Measurements from ENCODE around the gene LRBA. TPM values are rescaled to one million over a fixed set of nuclear protein-coding genes. Genes with fewer than 3 reads are reported as not detected.

LRBA gene
- total and polyA plus RNA-seq, 2 of the 4 experiments (the other 2 are of a cell fraction) = 10.2 to 51.6 TPM

DNA sequence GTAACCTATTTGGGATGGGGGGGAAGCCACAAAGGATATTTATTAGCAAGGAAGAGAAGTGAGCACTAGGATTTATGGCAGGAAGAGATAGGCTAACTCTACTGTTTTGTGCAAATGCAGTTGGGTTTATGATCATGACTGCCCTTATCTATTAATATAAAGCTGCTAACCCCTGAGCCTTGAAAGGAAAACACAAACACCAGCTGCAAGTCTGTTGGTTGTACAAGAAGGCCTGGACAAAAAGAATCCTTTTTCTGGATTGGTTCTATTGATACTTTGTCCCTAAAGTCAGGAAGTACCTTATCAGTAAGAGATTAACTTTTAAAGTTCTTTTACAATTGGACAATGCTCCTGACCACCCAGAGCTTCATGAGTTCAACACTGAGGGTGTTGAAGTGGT lies 188.8 kb downstream of the LRBA start:
- Histone ChIP-seq H3K56ac (ENCODE audit: extremely low read depth, insufficient read depth, low read length) (no peak overlapping the region), H3K79me1 (ENCODE audit: low read depth in 1 of 2, low read length in 2 of 2) (no peaks in the 10 kb centered on the region), H4K91ac (ENCODE audit: insufficient read depth, low read depth, low read length) (no peak overlapping the region), H3K4me2 (ENCODE audit: low read depth, low read length) (no peak overlapping the region), H3K4me1 (ENCODE audit: control insufficient read depth, insufficient read depth, low read length) (peaks cover 3% of the 10 kb centered on the region; the same call in 1 of the 2 replicates), H3K27ac (ENCODE audit: insufficient read depth, low read length) (no peak overlapping the region), H3K27me3 (ENCODE audit: control insufficient read depth, insufficient read depth, low read length) (no peaks in the 10 kb centered on the region), H2AFZ (replicated peaks; ENCODE audit: low read length, poor library complexity) (no peak overlapping the region), H3K9me3 (ENCODE audit: control insufficient read depth, insufficient read depth, low read length) (no peaks in the 10 kb centered on the region), H2BK120ac (ENCODE audit: low read depth, low read length) (no peak overlapping the region), H3K9ac (ENCODE audit: low read depth, low read length) (no peak overlapping the region), H4K8ac (ENCODE audit: low read depth in 2 of 2, low read length in 2 of 2) (no peak overlapping the region), H3K23ac (ENCODE audit: low read depth, low read length) (no peak overlapping the region), H2AK5ac (ENCODE audit: low read depth, low read length) (no peak overlapping the region), H2BK5ac (ENCODE audit: low read depth, low read length, poor library complexity, severe bottlenecking) (no peak overlapping the region), H2BK15ac (ENCODE audit: low read depth, low read length) (no peak overlapping the region), H3K36me3 (ENCODE audit: control insufficient read depth, insufficient read depth, low read length) (0 out of 2 replicates have a peak, but pooled peaks cover 2% of the 10 kb centered on the region), H3K18ac (ENCODE audit: low read depth, low read length) (no peak overlapping the region), H4K5ac (ENCODE audit: low read depth, low read length) (no peak overlapping the region), H3K14ac (replicated peaks; ENCODE audit: low read depth, low read length) (no peak overlapping the region), H4K20me1 (ENCODE audit: insufficient read depth, low read length) (no peaks in the 10 kb centered on the region), H2AK9ac (replicated peaks; ENCODE audit: low read depth, low read length, poor library complexity) (no peak overlapping the region), H2BK20ac (ENCODE audit: low read depth, low read length) (no peak overlapping the region), H3K4ac (ENCODE audit: low read depth, low read length) (no peak overlapping the region), H3K9me1 (ENCODE audit: insufficient read depth, low read length) (no peaks in the 10 kb centered on the region), H3K4me3 (ENCODE audit: insufficient read depth, low read depth, low read length) (no peak overlapping the region)
- no peak for TF ChIP-seq CHD1 (IDR thresholded peaks at IDR 0.05; ENCODE audit: low read depth, low read length)
- TF ChIP-seq POLR2A (IDR thresholded peaks at IDR 0.05; ENCODE audit: low read depth, low read length) = no peak
- TF ChIP-seq, protein P1, sequence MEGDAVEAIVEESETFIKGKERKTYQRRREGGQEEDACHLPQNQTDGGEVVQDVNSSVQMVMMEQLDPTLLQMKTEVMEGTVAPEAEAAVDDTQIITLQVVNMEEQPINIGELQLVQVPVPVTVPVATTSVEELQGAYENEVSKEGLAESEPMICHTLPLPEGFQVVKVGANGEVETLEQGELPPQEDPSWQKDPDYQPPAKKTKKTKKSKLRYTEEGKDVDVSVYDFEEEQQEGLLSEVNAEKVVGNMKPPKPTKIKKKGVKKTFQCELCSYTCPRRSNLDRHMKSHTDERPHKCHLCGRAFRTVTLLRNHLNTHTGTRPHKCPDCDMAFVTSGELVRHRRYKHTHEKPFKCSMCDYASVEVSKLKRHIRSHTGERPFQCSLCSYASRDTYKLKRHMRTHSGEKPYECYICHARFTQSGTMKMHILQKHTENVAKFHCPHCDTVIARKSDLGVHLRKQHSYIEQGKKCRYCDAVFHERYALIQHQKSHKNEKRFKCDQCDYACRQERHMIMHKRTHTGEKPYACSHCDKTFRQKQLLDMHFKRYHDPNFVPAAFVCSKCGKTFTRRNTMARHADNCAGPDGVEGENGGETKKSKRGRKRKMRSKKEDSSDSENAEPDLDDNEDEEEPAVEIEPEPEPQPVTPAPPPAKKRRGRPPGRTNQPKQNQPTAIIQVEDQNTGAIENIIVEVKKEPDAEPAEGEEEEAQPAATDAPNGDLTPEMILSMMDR (conservative IDR thresholded peaks at IDR 0.05; ENCODE audit: low read depth, low read length) = no peak
- no peak for TF ChIP-seq RCOR1 (IDR thresholded peaks at IDR 0.05; ENCODE audit: insufficient replicate concordance, low read length)
- TF ChIP-seq, protein P2, sequence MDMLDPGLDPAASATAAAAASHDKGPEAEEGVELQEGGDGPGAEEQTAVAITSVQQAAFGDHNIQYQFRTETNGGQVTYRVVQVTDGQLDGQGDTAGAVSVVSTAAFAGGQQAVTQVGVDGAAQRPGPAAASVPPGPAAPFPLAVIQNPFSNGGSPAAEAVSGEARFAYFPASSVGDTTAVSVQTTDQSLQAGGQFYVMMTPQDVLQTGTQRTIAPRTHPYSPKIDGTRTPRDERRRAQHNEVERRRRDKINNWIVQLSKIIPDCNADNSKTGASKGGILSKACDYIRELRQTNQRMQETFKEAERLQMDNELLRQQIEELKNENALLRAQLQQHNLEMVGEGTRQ (IDR thresholded peaks at IDR 0.05; ENCODE audit: low read depth, low read length) = no peak
- TF ChIP-seq CEBPB (IDR thresholded peaks at IDR 0.05; ENCODE audit: low read depth, low read length) = no peak
- no peak for TF ChIP-seq RAD21 (IDR thresholded peaks at IDR 0.05; ENCODE audit: low read length)
- no peak for TF ChIP-seq MXI1 (IDR thresholded peaks at IDR 0.05; ENCODE audit: borderline replicate concordance, low read depth, low read length)
- TF ChIP-seq, protein P3, sequence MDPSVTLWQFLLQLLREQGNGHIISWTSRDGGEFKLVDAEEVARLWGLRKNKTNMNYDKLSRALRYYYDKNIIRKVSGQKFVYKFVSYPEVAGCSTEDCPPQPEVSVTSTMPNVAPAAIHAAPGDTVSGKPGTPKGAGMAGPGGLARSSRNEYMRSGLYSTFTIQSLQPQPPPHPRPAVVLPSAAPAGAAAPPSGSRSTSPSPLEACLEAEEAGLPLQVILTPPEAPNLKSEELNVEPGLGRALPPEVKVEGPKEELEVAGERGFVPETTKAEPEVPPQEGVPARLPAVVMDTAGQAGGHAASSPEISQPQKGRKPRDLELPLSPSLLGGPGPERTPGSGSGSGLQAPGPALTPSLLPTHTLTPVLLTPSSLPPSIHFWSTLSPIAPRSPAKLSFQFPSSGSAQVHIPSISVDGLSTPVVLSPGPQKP (IDR thresholded peaks at IDR 0.05; ENCODE audit: borderline replicate concordance, low read depth, low read length) = no peak
- no peak for TF ChIP-seq SMC3 (IDR thresholded peaks at IDR 0.05; ENCODE audit: low read depth, low read length)
- TF ChIP-seq FOS (IDR thresholded peaks at IDR 0.05; ENCODE audit: low read depth, low read length) = no peak
- dilution Hi-C loops (cut with HindIII; ENCODE audit: low sequenced_read_pairs, unreplicated experiment) = no loop called here
- intact Hi-C loops (cut with micrococcal nuclease) = no loop called here
- POLR2A ChIA-PET (ENCODE audit: unreplicated experiment) = no interaction called here
- CTCF ChIA-PET = interaction anchor here (1.2 kb wide), 1 partner anchor 528 kb away, joined by 3 read pairs; no protein-coding TSS in a partner anchor
- no TSS peak for BruUV-seq (replicated peaks)
- in situ Hi-C loops (cut with MboI; ENCODE audit: low sequenced_read_pairs) = no loop called here
- no peak for DNase-seq
- ATAC-seq (ENCODE audit: low read depth) = no peak
